K562 treated with DMSO at 1 percent for 48 hours (cell line): ENCODE measurements around the gene MSRB1. TPM values are rescaled to one million over a fixed set of nuclear protein-coding genes. Genes with fewer than 3 reads are reported as not detected.

ENCODE experiments used
- total RNA-seq: library from RNA; unstranded; fragments of 300-600 nt; gene quantifications from 2 replicates; pipeline ENCODE4 v1.2.3, GENCODE V29; 2022; ENCODE audit warnings: low replicate concordance; ENCODE audit errors: extremely low read depth

Gene MSRB1
- total RNA-seq: not detected in 2 replicates

GRCh38 chr16:1942810-1943726 is at the start of gene MSRB1:
Gene MSRB1, minus strand, starts transcription at chr16:1943199. Its CDS starts 43 bp downstream, at chr16:1943156.

DNA sequence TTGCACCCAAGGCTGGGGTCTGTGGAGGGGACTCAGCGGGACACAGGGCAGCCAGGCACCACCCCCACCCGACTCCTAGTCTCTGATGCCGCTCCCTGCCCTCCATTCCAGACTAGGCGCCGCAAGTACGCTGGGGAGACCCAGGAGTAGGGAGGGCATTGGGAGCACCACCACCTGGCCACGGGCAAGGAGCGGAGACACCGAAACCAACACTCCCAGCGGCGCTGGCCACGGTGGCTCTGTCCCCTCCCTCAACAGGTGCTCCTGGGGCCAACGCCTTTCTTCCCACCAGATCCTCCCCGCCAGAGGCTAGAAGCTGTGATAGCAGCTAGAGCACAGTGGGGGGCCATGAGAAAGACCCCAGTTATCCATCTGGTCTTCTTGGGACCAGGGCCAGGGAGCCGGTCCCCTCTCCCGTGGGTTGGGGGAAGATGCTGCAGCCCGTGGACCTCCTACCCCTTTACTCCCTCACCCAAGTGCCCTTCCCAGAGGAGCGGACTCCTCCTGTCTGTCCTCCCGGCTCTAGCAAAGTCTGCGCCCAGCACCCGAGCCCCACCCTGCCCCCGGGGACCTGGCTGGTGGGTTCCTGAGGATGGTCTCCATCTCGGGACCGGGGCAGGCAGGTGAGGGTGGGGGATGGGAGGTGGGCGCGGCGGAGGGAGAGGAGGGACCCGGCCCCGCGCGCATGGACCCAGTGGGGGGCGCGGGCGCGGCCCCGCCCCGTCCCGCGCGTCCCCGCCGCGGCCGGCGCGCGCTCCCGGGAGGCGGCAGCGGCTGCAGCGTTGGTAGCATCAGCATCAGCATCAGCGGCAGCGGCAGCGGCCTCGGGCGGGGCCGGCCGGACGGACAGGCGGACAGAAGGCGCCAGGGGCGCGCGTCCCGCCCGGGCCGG is 46.5 kb upstream of the MSRB1 start, which contains the start of gene SYNGR3:
Gene SYNGR3, plus strand, starts transcription at position 762 of the 892 bp plus-strand sequence. CDS start 133 bp downstream, outside the sequence.

DNA sequence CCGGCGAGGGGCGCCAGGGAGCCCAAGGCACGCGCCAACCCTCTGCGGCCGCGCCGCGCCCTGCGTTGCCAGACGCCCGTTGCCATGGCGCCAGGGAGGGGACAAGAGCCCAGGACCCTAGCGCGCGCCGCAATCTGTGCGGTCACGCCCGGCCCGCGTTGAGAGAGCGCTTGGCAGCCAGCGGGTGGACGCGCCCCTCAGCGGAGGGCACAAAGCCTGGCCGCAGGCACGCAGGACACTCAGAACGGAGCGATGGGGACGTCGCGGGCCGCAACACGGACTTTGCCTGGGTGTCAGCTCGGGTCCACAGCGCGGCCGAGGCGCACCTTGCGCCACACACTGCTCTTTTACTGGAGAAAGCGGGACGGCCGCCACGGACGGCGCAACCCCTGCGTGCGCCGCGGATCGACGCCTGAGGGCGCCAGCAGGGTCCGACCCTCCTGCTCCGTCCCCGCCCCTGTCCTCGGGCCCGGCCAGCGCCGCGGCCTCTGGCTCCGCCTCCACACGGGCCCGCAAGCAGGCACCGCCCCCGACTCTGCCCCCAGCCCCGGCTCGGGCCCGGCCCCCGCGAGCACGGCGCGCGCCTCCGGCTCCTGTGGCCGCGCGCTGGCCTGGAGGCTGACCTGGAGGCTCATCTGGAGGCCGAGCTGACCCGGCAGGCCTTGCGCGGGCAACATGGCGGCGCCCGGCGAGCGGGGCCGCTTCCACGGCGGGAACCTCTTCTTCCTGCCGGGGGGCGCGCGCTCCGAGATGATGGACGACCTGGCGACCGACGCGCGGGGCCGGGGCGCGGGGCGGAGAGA is 40.7 kb upstream of the MSRB1 start, which contains the start of gene GFER:
Gene GFER, plus strand, starts transcription at position 650 of the 803 bp plus-strand sequence. Its CDS starts 26 bp downstream, at position 676.

DNA sequence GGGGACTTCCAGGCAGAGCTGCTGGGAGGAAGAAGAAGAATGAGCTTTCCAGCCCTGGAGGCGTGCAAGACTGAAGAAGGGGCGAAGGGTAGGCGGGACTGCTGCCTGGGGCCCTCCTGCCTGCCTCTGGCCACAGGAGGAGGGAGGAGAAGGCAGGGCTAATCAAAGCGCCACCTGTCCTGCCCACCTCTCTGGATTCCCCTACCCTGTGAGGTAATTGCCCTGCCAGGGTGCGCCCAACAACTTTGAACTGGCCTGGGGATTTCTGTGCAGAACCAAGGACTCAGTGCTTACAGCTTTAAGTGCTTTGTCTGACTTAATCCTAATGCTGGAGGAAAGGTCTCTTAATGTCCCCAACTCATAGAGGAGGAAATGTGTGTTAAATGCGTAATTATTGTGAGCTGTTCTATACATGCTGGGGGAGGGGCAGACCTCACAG is 38.4 kb upstream of the MSRB1 start, which contains the start of gene NOXO1:
Gene NOXO1, minus strand, starts transcription at position 72 of the 439 bp plus-strand sequence. CDS start 290 bp downstream, outside the sequence.

GRCh38 chr16:1971796-1972489 is 28.9 kb upstream of the MSRB1 start, which contains the start of gene TBL3:
Gene TBL3, plus strand, starts transcription at chr16:1972053. Its CDS starts 112 bp downstream, at chr16:1972165.

GRCh38 chr16:1966460-1966859 is 23.5 kb upstream of the MSRB1 start, which contains the start of gene RNF151:
Gene RNF151, plus strand, starts transcription at chr16:1966856. Its CDS starts 26 bp downstream, at chr16:1966882.

GRCh38 chr16:1964506-1965395 is 21.8 kb upstream of the MSRB1 start, which contains the start of gene RPS2:
Gene RPS2, minus strand, starts transcription at chr16:1964826. Its CDS starts 201 bp downstream, at chr16:1964625.

DNA sequence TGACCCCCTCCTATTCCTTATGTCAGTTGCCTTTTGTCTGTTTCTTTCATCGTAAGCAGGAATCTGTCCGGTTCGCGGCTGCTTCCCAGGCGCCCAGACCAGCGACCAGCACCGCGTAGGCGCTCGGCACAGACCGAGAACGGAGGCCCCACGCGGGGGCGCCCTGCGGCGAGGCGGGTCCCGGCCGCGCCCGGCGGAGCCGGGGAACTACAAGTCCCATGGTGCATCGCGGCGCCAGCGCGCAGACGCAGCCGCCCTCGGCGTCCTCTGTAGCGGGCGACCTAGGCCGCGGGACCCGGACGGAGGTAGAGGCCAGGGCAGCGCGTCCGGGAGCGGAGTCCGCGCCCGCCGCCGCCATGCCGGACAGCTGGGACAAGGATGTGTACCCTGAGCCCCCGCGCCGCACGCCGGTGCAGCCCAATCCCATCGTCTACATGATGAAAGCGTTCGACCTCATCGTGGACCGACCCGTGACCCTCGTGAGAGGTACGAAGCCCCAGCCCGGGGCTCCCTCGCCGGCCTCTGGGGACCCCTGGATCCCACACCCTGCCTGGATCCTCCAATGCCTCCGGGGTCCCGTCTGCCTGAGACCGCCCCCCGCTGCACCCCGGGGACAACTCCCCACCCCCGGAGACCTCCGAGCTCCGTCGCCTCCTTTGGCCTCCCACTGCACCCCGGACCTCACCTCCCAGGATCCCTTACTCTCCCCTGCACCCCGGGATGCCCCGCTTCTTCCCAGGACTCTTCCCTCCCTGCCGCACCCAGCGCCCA is 16.5 kb upstream of the MSRB1 start, which contains the start of gene NDUFB10:
Gene NDUFB10, plus strand, starts transcription at position 270 of the 771 bp plus-strand sequence. Its CDS starts 87 bp downstream, at position 357.

GRCh38 chr16:1918351-1919326 is 24.4 kb downstream of the MSRB1 start, which contains the start of gene HS3ST6:
Gene HS3ST6, minus strand, starts transcription at chr16:1918415. Its CDS starts 92 bp downstream, at chr16:1918323.

Other genes with a start within 250 kb of the MSRB1 start
- gene MAPK8IP3, start 237.0 kb downstream of the MSRB1 start, total RNA-seq: not detected in 2 replicates
- not detected in 2 replicates for gene NME3, start 171.7 kb downstream of the MSRB1 start, total RNA-seq
- not detected in 2 replicates for gene EME2, start 170.4 kb downstream of the MSRB1 start, total RNA-seq
- gene MRPS34, start 170.1 kb downstream of the MSRB1 start, total RNA-seq: not detected in 2 replicates
- gene SPSB3, start 160.6 kb downstream of the MSRB1 start, total RNA-seq: not detected in 2 replicates
- gene NUBP2, start 160.2 kb downstream of the MSRB1 start, total RNA-seq: 502 TPM in 1 of 2 replicates, not detected in the other
- not detected in 2 replicates for gene IGFALS, start 149.5 kb downstream of the MSRB1 start, total RNA-seq
- gene HAGH, start 116.4 kb downstream of the MSRB1 start, total RNA-seq: not detected in 2 replicates
- gene FAHD1, start 116.0 kb downstream of the MSRB1 start, total RNA-seq: not detected in 2 replicates
- not detected in 2 replicates for gene MEIOB, start 71.0 kb downstream of the MSRB1 start, total RNA-seq
- not detected in 2 replicates for gene HS3ST6, start 24.8 kb downstream of the MSRB1 start, total RNA-seq
- gene RPL3L, start 11.5 kb upstream of the MSRB1 start, total RNA-seq: not detected in 2 replicates
- gene NDUFB10, start 16.3 kb upstream of the MSRB1 start, total RNA-seq: not detected in 2 replicates
- gene RPS2, start 21.6 kb upstream of the MSRB1 start, total RNA-seq: 4,281 and 4,927 TPM in 2 replicates
- not detected in 2 replicates for gene RNF151, start 23.7 kb upstream of the MSRB1 start, total RNA-seq
- gene TBL3, start 28.9 kb upstream of the MSRB1 start, total RNA-seq: not detected in 2 replicates
- gene NOXO1, start 38.3 kb upstream of the MSRB1 start, total RNA-seq: not detected in 2 replicates
- not detected in 2 replicates for gene GFER, start 41.0 kb upstream of the MSRB1 start, total RNA-seq
- gene SYNGR3, start 46.8 kb upstream of the MSRB1 start, total RNA-seq: not detected in 2 replicates
- gene ZNF598, start 66.6 kb upstream of the MSRB1 start, total RNA-seq: not detected in 2 replicates
- not detected in 2 replicates for gene NPW, start 76.6 kb upstream of the MSRB1 start, total RNA-seq
- not detected in 2 replicates for gene NHERF2, start 83.7 kb upstream of the MSRB1 start, total RNA-seq
- gene NTHL1, start 104.6 kb upstream of the MSRB1 start, total RNA-seq: not detected in 2 replicates
- gene TSC2, start 104.8 kb upstream of the MSRB1 start, total RNA-seq: not detected in 2 replicates
- gene PKD1, start 192.7 kb upstream of the MSRB1 start, total RNA-seq: 1,234 TPM in 1 of 2 replicates, not detected in the other
- not detected in 2 replicates for gene RAB26, start 205.4 kb upstream of the MSRB1 start, total RNA-seq
- gene TRAF7, start 212.6 kb upstream of the MSRB1 start, total RNA-seq: not detected in 2 replicates